OCI-LY1 (cell line): ENCODE measurements around the gene ZNF407.

Source experiments
- H2AFZ ChIP-seq: fragments of 200-600 bp; sonication (generic), shearing (Covaris generic); 2 replicates; pipeline ENCODE4 v1.6.0; 2014; ENCODE audit warnings: antibody characterized with exemption, mild to moderate bottlenecking, low read length
- H3F3A ChIP-seq: fragments of 200-600 bp; sonication (generic), shearing (Covaris generic); 2 replicates; pipeline ENCODE4 v1.6.0; 2014; ENCODE audit warnings: mild to moderate bottlenecking, antibody characterized with exemption, low read length, moderate library complexity; ENCODE audit not compliant: insufficient read depth
- H3K27ac ChIP-seq: fragments of 200-600 bp; sonication (generic); 2 replicates; pipeline ENCODE4 v1.5.1; 2014; ENCODE audit warnings: low read length, mixed run types, mild to moderate bottlenecking, low read depth; ENCODE audit not compliant: poor library complexity, severe bottlenecking
- H3K27me3 ChIP-seq: fragments of 200-600 bp; sonication (generic); 2 replicates; pipeline ENCODE4 v1.6.0; 2014; ENCODE audit warnings: antibody characterized with exemption, mild to moderate bottlenecking, low read length, moderate library complexity; ENCODE audit not compliant: insufficient read depth
- H3K36me3 ChIP-seq: fragments of 200-600 bp; sonication (generic); 2 replicates; pipeline ENCODE4 v1.6.1; 2014; ENCODE audit warnings: mild to moderate bottlenecking, antibody characterized with exemption, low read length, moderate library complexity, mixed read lengths; ENCODE audit not compliant: insufficient read depth
- H3K4me1 ChIP-seq: fragments of 200-600 bp; sonication (generic); 2 replicates; pipeline ENCODE4 v1.5.1; 2014; ENCODE audit warnings: mild to moderate bottlenecking, low read length, moderate library complexity; ENCODE audit not compliant: insufficient read depth, severe bottlenecking
- H3K4me2 ChIP-seq: fragments of 200-600 bp; sonication (generic), shearing (Covaris generic); 2 replicates; pipeline ENCODE4 v1.6.1; 2014; ENCODE audit warnings: low read length
- H3K4me3 ChIP-seq: fragments of 200-600 bp; sonication (generic); 2 replicates; pipeline ENCODE4 v1.5.1; 2014; ENCODE audit warnings: low read length, low read depth, mild to moderate bottlenecking, mixed read lengths; ENCODE audit not compliant: poor library complexity, severe bottlenecking
- H3K79me2 ChIP-seq: fragments of 200-600 bp; shearing (Covaris generic); 2 replicates; pipeline ENCODE4 v1.6.1; 2016; ENCODE audit warnings: mixed run types, low read length, mixed read lengths; ENCODE audit not compliant: insufficient read depth
- H3K9ac ChIP-seq: fragments of 200-600 bp; sonication (generic), shearing (Covaris generic); 2 replicates; pipeline ENCODE4 v1.6.1; 2014; ENCODE audit warnings: mild to moderate bottlenecking, low read length, mixed read lengths
- H3K9me2 ChIP-seq: fragments of 200-600 bp; sonication (generic), shearing (Covaris generic); 2 replicates; pipeline ENCODE4 v1.6.1; 2014; ENCODE audit warnings: low read depth, mild to moderate bottlenecking, low read length, mixed read lengths
- H3K9me3 ChIP-seq: fragments of 200-600 bp; shearing (Covaris generic); 2 replicates; pipeline ENCODE4 v1.6.1; 2014; ENCODE audit warnings: low read length, mixed read lengths
- H4K20me1 ChIP-seq: fragments of 200-600 bp; sonication (generic), shearing (Covaris generic); 2 replicates; pipeline ENCODE4 v1.6.0; 2016; ENCODE audit warnings: mild to moderate bottlenecking, low read length; ENCODE audit not compliant: insufficient read depth
- EZH2 ChIP-seq: fragments of 200-600 bp; sonication (generic), shearing (Covaris generic); IDR thresholded peaks from 2 replicates; pipeline ENCODE4 v1.8.0; 2017; ENCODE audit warnings: borderline replicate concordance, mixed run types, mild to moderate bottlenecking, antibody characterized with exemption, low read length, moderate library complexity, mixed read lengths
- TF ChIP-seq, protein P1 (sequence below): fragments of 200-600 bp; sonication (generic), shearing (Covaris generic); IDR thresholded peaks from 2 replicates; pipeline ENCODE4 v1.5.1; 2017; ENCODE audit warnings: mild to moderate bottlenecking, antibody characterized with exemption, low read length, moderate library complexity, mixed read lengths

Gene ZNF407

DNA sequence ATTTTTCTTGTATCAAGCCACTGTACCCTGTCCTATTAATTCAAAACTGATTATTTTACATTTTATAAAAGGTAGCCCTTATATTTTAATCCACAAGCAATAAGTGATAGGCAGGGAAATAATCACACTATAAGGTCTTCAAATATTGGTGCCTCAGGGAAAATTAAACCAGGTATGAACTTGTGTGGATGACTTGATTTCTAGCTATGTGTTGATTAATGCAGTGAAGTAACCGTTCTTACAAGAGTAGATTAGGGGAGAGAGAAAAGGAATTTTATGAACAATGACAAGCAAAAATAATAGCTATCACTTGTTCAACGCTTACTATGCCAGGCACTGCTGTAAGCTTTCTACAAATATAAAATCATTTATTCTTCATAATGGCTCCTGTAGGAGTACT, 411.6 kb downstream of the ZNF407 start:
- H2AFZ ChIP-seq = no peak overlapping the region
- H3K79me2 ChIP-seq = no peaks in the 10 kb centered on the region
- H3K4me2 ChIP-seq = no peak overlapping the region
- no peaks in the 10 kb centered on the region for H3K9me2 ChIP-seq
- H3K4me3 ChIP-seq = no peak overlapping the region
- H3K27me3 ChIP-seq = no peaks in the 10 kb centered on the region
- no peak overlapping the region for H3K9ac ChIP-seq
- H3K27ac ChIP-seq = no peak overlapping the region
- H3K4me1 ChIP-seq = no peaks in the 10 kb centered on the region
- TF ChIP-seq EZH2 = no peak
- TF ChIP-seq, protein P1, sequence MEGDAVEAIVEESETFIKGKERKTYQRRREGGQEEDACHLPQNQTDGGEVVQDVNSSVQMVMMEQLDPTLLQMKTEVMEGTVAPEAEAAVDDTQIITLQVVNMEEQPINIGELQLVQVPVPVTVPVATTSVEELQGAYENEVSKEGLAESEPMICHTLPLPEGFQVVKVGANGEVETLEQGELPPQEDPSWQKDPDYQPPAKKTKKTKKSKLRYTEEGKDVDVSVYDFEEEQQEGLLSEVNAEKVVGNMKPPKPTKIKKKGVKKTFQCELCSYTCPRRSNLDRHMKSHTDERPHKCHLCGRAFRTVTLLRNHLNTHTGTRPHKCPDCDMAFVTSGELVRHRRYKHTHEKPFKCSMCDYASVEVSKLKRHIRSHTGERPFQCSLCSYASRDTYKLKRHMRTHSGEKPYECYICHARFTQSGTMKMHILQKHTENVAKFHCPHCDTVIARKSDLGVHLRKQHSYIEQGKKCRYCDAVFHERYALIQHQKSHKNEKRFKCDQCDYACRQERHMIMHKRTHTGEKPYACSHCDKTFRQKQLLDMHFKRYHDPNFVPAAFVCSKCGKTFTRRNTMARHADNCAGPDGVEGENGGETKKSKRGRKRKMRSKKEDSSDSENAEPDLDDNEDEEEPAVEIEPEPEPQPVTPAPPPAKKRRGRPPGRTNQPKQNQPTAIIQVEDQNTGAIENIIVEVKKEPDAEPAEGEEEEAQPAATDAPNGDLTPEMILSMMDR = no peak
- no peaks in the 10 kb centered on the region for H4K20me1 ChIP-seq
- no peaks in the 10 kb centered on the region for H3K9me3 ChIP-seq
- H3K36me3 ChIP-seq = no peaks in the 10 kb centered on the region
- H3F3A ChIP-seq = no peaks in the 10 kb centered on the region

DNA sequence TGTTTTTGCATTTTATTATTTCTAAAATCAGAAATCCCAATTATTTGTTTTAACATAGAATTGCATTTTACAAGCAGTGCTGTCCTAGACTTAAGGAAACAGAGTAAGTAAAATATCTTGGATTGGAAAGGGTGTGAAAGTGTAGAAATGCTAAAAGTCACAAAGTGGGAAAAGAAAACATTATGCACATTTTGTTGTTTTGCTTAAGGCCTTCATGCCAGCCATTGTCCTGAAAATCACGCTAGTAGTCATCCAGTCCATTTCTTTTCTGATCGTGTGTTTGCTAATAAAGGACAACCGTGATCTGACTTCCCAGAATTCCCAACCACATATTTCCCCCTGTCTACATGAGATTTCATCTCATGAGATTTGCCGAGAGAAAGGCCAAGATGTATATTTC, 412.2 kb downstream of the ZNF407 start:
- H3K27me3 ChIP-seq = no peaks in the 10 kb centered on the region
- H3K36me3 ChIP-seq = no peaks in the 10 kb centered on the region
- H3K9me3 ChIP-seq = no peaks in the 10 kb centered on the region
- H3K4me3 ChIP-seq = no peak overlapping the region
- no peaks in the 10 kb centered on the region for H4K20me1 ChIP-seq
- no peaks in the 10 kb centered on the region for H3K79me2 ChIP-seq
- no peak overlapping the region for H3K27ac ChIP-seq
- TF ChIP-seq, protein P1 = no peak
- no peak for TF ChIP-seq EZH2
- H3K4me2 ChIP-seq = no peak overlapping the region
- no peak overlapping the region for H3K9ac ChIP-seq
- H3F3A ChIP-seq = no peaks in the 10 kb centered on the region
- H3K4me1 ChIP-seq = no peaks in the 10 kb centered on the region
- H3K9me2 ChIP-seq = no peaks in the 10 kb centered on the region
- H2AFZ ChIP-seq = no peak overlapping the region

DNA sequence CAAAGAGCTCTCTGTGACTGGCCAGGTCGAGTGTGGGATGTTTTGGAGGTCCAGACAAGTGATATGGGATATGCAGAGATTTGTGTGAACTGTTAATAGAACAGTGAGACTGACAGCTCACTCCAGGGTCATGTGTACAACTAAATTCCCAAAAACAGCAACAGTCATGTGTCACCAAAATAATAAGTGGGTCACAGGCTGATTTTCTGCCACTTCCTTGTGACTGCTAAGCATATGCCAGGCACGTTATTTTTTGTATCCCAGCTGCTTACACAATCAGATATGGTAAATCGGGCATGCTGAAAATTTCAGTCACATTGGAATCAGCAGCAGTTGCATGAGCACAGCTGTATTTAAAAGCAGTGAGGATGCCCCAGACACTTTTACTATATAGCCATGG, 412.6 kb downstream of the ZNF407 start:
- H2AFZ ChIP-seq = no peak overlapping the region
- no peaks in the 10 kb centered on the region for H3K9me2 ChIP-seq
- no peak overlapping the region for H3K4me2 ChIP-seq
- H3K36me3 ChIP-seq = no peaks in the 10 kb centered on the region
- H3F3A ChIP-seq = no peaks in the 10 kb centered on the region
- no peak overlapping the region for H3K4me3 ChIP-seq
- no peak for TF ChIP-seq EZH2
- TF ChIP-seq, protein P1 = no peak
- no peaks in the 10 kb centered on the region for H3K4me1 ChIP-seq
- H3K9me3 ChIP-seq = no peaks in the 10 kb centered on the region
- H3K9ac ChIP-seq = no peak overlapping the region
- no peaks in the 10 kb centered on the region for H4K20me1 ChIP-seq
- H3K79me2 ChIP-seq = no peaks in the 10 kb centered on the region
- H3K27ac ChIP-seq = no peak overlapping the region
- no peaks in the 10 kb centered on the region for H3K27me3 ChIP-seq
